Omental fat pad (tissue), 4 donors: ENCODE measurements around the gene RSPH9. TPM values are rescaled to one million over a fixed set of nuclear protein-coding genes. Genes with fewer than 3 reads are reported as not detected.
"Not testable (repeated sequence)": the region's sequence is repeated elsewhere in the genome, so short reads cannot be mapped to it uniquely, and the experiment has no call there.

Experiments used
- ATAC-seq: fragments of 150-250 bp; one replicate; pipeline ENCODE4 v1.9.1; 2016; ENCODE audit warnings: mild to moderate bottlenecking, moderate library complexity; ENCODE audit not compliant: low FRiP score
- DNase-seq: peaks from one replicate; pipeline ENCODE4 v3.0.0-alpha.2; 2019; ENCODE audit warnings: low spot score
- total RNA-seq, 4 donors: library from RNA; depleted of rRNA; stranded (reverse); fragments of >200 nt; gene quantifications; one replicate each; pipeline ENCODE4 v1.1.0, GENCODE V29; 2016
- TF ChIP-seq, protein P1 (sequence below), 3 donors: fragments of 450-650 bp; IDR thresholded peaks; one replicate each; pipeline ENCODE4 v1.5.1; 2016 to 2017; ENCODE audit warnings: antibody characterized with exemption in 3 of 3, mild to moderate bottlenecking in 3 of 3, moderate library complexity in 2 of 3

The RSPH9 gene
- total RNA-seq, 4 donors from 2014 or later: 0.09 to 0.44 TPM; not detected in 2

DNA sequence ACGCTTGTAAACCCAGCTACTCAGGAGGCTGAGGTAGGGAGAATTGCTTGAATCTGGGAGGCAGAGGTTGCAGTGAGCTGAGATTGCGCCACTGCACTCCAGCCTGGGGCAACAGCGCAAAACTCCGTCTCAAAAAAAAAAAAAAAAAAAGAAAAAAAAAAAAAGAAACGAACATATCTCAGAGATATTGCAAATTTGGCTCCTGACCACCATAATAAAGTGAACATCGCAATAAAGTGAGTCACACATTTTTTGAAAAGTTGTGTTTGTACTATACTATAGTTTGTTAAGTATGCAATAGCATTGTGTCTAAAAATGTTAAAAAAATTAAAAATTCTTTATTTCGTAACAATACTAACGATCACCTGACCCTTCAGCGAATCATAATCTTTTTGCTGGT, 13.3 kb downstream of the RSPH9 start:
- TF ChIP-seq, protein P1, sequence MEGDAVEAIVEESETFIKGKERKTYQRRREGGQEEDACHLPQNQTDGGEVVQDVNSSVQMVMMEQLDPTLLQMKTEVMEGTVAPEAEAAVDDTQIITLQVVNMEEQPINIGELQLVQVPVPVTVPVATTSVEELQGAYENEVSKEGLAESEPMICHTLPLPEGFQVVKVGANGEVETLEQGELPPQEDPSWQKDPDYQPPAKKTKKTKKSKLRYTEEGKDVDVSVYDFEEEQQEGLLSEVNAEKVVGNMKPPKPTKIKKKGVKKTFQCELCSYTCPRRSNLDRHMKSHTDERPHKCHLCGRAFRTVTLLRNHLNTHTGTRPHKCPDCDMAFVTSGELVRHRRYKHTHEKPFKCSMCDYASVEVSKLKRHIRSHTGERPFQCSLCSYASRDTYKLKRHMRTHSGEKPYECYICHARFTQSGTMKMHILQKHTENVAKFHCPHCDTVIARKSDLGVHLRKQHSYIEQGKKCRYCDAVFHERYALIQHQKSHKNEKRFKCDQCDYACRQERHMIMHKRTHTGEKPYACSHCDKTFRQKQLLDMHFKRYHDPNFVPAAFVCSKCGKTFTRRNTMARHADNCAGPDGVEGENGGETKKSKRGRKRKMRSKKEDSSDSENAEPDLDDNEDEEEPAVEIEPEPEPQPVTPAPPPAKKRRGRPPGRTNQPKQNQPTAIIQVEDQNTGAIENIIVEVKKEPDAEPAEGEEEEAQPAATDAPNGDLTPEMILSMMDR (IDR thresholded peaks at IDR 0.05): no peak
- DNase-seq: no peak
- no peak for ATAC-seq

DNA sequence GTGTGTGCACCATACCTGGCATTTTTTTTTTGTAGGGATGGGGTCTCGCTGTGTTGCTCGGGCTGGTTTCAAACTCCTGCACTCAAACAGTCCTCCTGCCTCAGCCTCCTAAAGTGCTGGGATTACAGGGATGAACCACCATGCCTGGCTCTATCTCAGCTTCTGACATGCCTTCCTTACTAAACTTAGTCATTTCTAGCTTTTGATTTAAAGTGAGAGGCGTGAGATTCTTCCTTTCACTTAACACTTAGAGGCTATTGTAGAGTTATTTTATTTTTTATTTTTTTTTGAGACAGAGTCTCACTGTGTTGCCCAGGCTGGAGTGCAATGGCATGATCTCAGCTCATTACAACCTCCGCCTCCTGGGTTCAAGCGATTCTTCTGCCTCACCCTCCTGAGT, 18.1 kb downstream of the RSPH9 start:
- not testable (repeated sequence) for ATAC-seq, DNase-seq

DNA sequence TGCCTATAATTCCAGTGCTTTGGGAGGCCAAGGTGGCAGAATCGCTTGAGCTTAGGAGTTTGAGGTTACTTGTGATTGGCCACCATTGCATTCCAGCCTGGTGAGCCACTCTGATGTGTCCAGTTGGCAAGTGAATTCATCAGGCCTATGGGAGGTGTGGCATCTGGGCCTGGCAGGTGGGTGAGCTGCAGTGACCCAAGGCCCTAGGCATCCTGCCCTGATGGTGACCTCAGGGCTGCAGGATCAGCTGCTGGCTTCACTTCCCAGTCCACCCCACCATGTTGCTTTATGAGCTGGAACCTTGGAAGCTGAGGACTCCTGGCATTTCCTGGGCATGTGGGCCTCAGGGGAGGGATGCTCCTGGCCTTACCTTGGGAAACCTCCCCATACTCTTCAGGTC, 20.5 kb downstream of the RSPH9 start:
- DNase-seq (no peak), ATAC-seq (no peak)
- TF ChIP-seq, protein P1 (IDR thresholded peaks at IDR 0.05): no peak

DNA sequence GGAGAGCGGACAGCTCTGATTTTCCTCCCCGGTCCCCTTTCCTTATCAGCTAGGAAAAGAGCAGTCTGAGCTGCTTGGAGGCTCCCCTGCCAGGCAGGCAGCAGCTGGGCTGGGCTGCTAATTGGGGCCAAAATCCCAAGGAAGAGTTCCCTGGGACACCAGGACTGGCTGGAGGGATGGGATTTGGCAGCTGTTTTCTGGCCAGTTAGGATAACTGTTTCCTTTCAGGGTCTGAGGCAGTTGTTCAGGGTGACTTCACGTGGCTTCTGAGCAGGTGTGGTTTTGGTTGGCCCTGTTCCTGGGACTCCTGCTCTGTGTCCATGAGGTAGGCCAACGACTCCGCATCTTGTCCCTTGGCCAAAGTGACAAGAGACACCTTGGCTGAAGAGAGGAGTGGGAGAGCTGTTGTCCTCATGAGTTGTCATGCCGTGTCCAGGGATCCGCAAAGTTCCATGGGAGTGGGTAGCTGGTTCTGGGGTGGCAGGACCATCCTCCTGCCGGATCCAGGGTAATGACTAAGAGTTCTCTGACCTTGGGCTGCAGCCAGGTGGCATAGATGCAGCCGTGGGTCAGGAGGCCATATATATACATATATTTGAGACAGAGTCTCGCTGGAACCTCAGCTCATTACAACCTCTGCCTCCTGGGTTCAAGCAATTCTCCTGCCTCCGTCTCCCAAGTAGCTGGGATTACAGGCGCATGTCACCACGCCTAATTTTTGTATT, 21.5 kb downstream of the RSPH9 start:
- TF ChIP-seq, protein P1 (IDR thresholded peaks at IDR 0.05): no peak
- ATAC-seq (no peak), DNase-seq (no peak)

DNA sequence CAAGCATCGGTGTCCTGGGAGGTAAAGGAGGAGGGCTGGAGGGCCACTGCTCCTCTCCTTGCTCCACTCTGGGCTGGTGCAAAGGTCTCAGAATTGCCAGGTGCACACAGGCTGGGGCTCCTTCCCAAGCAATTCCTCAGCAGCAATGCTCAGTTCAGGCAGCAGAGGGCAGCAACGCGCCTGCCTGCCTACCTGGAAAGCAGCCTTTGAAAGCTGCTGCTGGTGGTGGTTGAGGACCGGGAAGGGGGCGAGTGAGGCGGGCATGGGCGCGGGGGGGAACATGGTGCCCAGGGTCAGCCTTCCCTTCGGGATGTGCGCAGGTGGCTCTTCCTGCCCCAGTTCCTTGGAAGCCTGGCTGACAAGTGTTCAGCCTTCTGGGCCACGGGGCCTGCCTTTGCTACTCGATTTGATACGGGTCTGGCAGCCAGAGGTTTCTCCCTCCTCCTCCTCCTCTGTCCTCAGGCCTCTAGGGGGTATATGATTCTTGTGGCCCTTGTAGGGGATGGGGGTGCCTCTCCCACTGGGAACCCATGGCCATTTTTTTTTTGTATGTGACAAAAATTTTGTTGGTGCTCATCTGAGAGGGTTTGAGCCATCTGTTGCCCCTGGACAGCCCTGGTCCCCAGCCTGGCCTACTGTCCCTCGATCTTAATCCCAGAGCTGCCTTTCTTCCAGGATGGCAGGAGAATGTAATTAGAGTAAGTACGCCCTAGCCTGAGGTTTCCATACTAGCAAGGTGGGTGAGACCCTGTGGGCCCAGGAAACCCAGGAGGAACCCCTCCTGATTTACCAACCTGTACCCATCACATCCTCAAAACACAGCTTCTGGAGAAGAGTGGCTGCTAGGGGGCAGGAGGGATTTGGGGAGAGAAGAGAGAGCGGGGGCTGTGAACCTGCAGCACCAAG, 22.7 kb downstream of the RSPH9 start:
- TF ChIP-seq, protein P1 (IDR thresholded peaks at IDR 0.05): peak in 1 of 3 donors; percentile 87
- ATAC-seq (peak; percentile 53), DNase-seq (peak; percentile 88)

DNA sequence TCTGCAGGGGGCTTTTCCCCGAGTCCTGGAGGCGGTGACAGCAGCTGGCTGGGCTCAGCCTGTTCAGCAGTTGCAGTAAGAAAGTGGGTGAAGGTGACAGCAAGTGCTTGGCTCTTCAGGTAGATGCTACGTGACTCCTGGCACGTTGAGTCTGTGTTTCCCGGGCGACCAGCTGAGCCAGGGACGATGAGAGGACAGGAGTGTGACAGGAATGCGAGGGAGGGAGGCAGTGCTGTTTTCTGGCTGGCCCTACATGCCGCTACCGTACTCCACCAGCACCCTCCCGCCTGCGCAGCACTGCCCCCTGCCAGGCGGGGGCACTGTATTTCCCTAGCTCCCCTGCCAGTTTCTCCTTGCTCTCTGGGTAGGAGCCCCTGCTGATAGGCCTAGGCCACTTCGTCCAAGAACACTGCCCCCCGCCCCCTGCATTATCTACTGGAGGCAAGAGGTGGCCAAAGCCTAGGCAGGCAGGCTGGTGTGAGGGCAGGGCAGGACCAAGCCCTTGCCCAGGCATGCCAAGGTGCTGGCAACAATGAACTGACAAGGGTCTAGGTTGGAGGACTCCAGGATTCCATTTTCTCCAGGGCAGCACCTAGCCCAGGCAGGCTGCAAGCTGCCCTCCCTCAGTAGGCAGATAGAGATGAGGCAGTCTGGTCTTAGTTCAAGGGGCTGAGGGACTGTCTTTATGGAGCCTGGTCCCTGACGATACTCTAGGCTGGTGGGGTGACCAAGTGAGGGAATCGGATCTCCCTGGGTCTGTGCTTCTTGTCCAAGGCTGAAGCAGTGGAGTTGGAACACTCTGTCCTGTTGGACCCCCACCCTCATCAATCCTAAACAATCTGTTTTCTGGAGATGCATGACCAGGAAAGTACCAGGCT, 23.6 kb downstream of the RSPH9 start:
- TF ChIP-seq, protein P1 (IDR thresholded peaks at IDR 0.05): no peak
- DNase-seq (no peak), ATAC-seq (peak; percentile 26)
